IMR-90 (cell line): ENCODE results near the gene C1orf159. TPM values are rescaled to one million over a fixed set of nuclear protein-coding genes. Genes with fewer than 3 reads are reported as not detected.

ENCODE experiments used
- ATAC-seq: fragments of 200-7000 bp; cut with Tn5 transposase; 2 replicates; pipeline ENCODE4 v1.9.1; 2020; ENCODE audit warnings: low read depth, mild to moderate bottlenecking, moderate library complexity
- BruUV-seq: library from RNA; stranded (reverse); fragments of 400-500 nt; replicated peaks from 2 replicates; lab custom pipeline; 2021; lab: Mats Ljungman, UMichigan
- CTCF ChIA-PET: fragments of 300-600 bp; formaldehyde crosslinking; extraction: SDS; loops from one replicate; lab custom pipeline; 2021; ENCODE audit warnings: antibody characterized with exemption; lab: Yijun Ruan, JAX
- POLR2A ChIA-PET: fragments of 300-600 bp; sonication (Branson Sonifier 250); formaldehyde crosslinking; loops from one replicate; lab custom pipeline; 2022; ENCODE audit warnings: antibody characterized with exemption; ENCODE audit not compliant: unreplicated experiment; lab: Charles Lee
- DNase-seq: peaks from one replicate; pipeline ENCODE4 v3.0.0; 2013
- H2AFZ ChIP-seq: replicated peaks from 2 replicates; pipeline ENCODE3; 2013; ENCODE audit warnings: low read length, mild to moderate bottlenecking; ENCODE audit not compliant: poor library complexity
- H2AK5ac ChIP-seq: 2 replicates; pipeline ENCODE4 v1.6.1; 2013; ENCODE audit warnings: low read depth, low read length, inconsistent platforms
- H2AK9ac ChIP-seq: replicated peaks from 2 replicates; pipeline ENCODE3; 2013; ENCODE audit warnings: mild to moderate bottlenecking, low read depth, low read length, moderate library complexity; ENCODE audit not compliant: poor library complexity
- H2BK120ac ChIP-seq: 2 replicates; pipeline ENCODE4 v1.6.1; 2013; ENCODE audit warnings: low read depth, low read length, inconsistent platforms
- H2BK15ac ChIP-seq: 3 replicates; pipeline ENCODE4 v1.6.1; 2013; ENCODE audit warnings: low read depth, low read length, inconsistent platforms
- H2BK20ac ChIP-seq: 2 replicates; pipeline ENCODE4 v1.6.1; 2013; ENCODE audit warnings: low read depth, mild to moderate bottlenecking, inconsistent platforms, low read length, moderate library complexity
- H2BK5ac ChIP-seq: 2 replicates; pipeline ENCODE4 v1.6.1; 2013; ENCODE audit warnings: mild to moderate bottlenecking, low read depth, low read length, inconsistent platforms; ENCODE audit not compliant: poor library complexity, severe bottlenecking
- H3K14ac ChIP-seq: replicated peaks from 2 replicates; pipeline ENCODE4 v1.6.1; 2013; ENCODE audit warnings: low read depth, low read length, inconsistent platforms
- H3K18ac ChIP-seq: 2 replicates; pipeline ENCODE4 v1.6.1; 2013; ENCODE audit warnings: low read depth, low read length, control low read depth
- H3K23ac ChIP-seq: 2 replicates; pipeline ENCODE4 v1.6.1; 2013; ENCODE audit warnings: low read depth, low read length, inconsistent platforms
- H3K27ac ChIP-seq: 2 replicates; pipeline ENCODE4 v1.5.1; 2013; ENCODE audit warnings: mild to moderate bottlenecking, control low read depth, low read length; ENCODE audit not compliant: insufficient read depth
- H3K27me3 ChIP-seq: 2 replicates; pipeline ENCODE4 v1.6.1; 2013; ENCODE audit warnings: low read length; ENCODE audit not compliant: control insufficient read depth, insufficient read depth
- H3K36me3 ChIP-seq: 2 replicates; pipeline ENCODE4 v1.6.1; 2013; ENCODE audit warnings: low read length, mixed read lengths; ENCODE audit not compliant: control insufficient read depth, insufficient read depth
- H3K4ac ChIP-seq: 2 replicates; pipeline ENCODE4 v1.6.1; 2013; ENCODE audit warnings: low read depth, low read length, inconsistent platforms
- H3K4me1 ChIP-seq: 2 replicates; pipeline ENCODE4 v1.6.1; 2013; ENCODE audit warnings: low read length, mixed read lengths; ENCODE audit not compliant: control insufficient read depth, insufficient read depth
- H3K4me2 ChIP-seq: 2 replicates; pipeline ENCODE4 v1.6.1; 2013; ENCODE audit warnings: low read depth, mild to moderate bottlenecking, control low read depth, low read length, moderate library complexity
- H3K4me3 ChIP-seq: 2 replicates; pipeline ENCODE4 v1.5.1; 2013; ENCODE audit warnings: low read depth, mild to moderate bottlenecking, control low read depth, low read length, moderate library complexity; ENCODE audit not compliant: insufficient read depth
- H3K56ac ChIP-seq: 2 replicates; pipeline ENCODE4 v1.6.1; 2013; ENCODE audit warnings: low read length, inconsistent platforms; ENCODE audit not compliant: insufficient read depth; ENCODE audit errors: extremely low read depth
- H3K79me1 ChIP-seq, 2 experiments: 2 replicates each; pipeline ENCODE4 v1.6.1; 2013; ENCODE audit warnings: low read length in 2 of 2, inconsistent platforms in 1 of 2, low read depth in 1 of 2
- H3K9ac ChIP-seq: 2 replicates; pipeline ENCODE4 v1.6.1; 2013; ENCODE audit warnings: low read depth, low read length, control low read depth
- H3K9me1 ChIP-seq: 2 replicates; pipeline ENCODE4 v1.6.1; 2013; ENCODE audit warnings: low read length, inconsistent platforms; ENCODE audit not compliant: insufficient read depth
- H3K9me3 ChIP-seq: 2 replicates; pipeline ENCODE4 v1.6.1; 2013; ENCODE audit warnings: low read length; ENCODE audit not compliant: control insufficient read depth, insufficient read depth
- H4K20me1 ChIP-seq: 2 replicates; pipeline ENCODE4 v1.6.1; 2013; ENCODE audit warnings: low read length, inconsistent platforms; ENCODE audit not compliant: insufficient read depth
- H4K5ac ChIP-seq: 2 replicates; pipeline ENCODE4 v1.6.1; 2013; ENCODE audit warnings: mild to moderate bottlenecking, low read depth, low read length, control low read depth
- H4K8ac ChIP-seq, 2 experiments: 2 replicates each; pipeline ENCODE4 v1.6.1; 2013; ENCODE audit warnings: low read depth in 2 of 2, low read length in 2 of 2, control low read depth in 1 of 2, inconsistent platforms in 1 of 2
- H4K91ac ChIP-seq: 2 replicates; pipeline ENCODE4 v1.6.1; 2013; ENCODE audit warnings: low read depth, low read length, inconsistent platforms; ENCODE audit not compliant: insufficient read depth
- BHLHE40 ChIP-seq: fragments of 150-350 bp; IDR thresholded peaks from 2 replicates; pipeline ENCODE4 v1.6.1; 2016; ENCODE audit warnings: mild to moderate bottlenecking, low read depth, low read length
- CEBPB ChIP-seq: IDR thresholded peaks from 2 replicates; pipeline ENCODE4 v1.6.1; 2012; ENCODE audit warnings: low read depth, low read length, improper control_type of control experiment
- CHD1 ChIP-seq: IDR thresholded peaks from 2 replicates; pipeline ENCODE4 v1.6.1; 2012; ENCODE audit warnings: low read depth, low read length, improper control_type of control experiment
- CTCF ChIP-seq: conservative IDR thresholded peaks from 2 replicates; pipeline ENCODE4 v1.5.1; 2012; ENCODE audit warnings: mild to moderate bottlenecking, low read depth, low read length, improper control_type of control experiment
- ELK1 ChIP-seq: fragments of 150-350 bp; IDR thresholded peaks from 2 replicates; pipeline ENCODE4 v1.6.1; 2016; ENCODE audit warnings: low read depth, mild to moderate bottlenecking, low read length, moderate library complexity, borderline replicate concordance
- MAFK ChIP-seq: IDR thresholded peaks from 2 replicates; pipeline ENCODE4 v1.6.1; 2012; ENCODE audit warnings: low read depth, low read length, improper control_type of control experiment
- MAZ ChIP-seq: IDR thresholded peaks from 2 replicates; pipeline ENCODE4 v1.6.1; 2012; ENCODE audit warnings: low read depth, mild to moderate bottlenecking, low read length, improper control_type of control experiment, moderate library complexity, borderline replicate concordance
- MXI1 ChIP-seq: IDR thresholded peaks from 2 replicates; pipeline ENCODE4 v1.6.1; 2012; ENCODE audit warnings: low read depth, mild to moderate bottlenecking, low read length, moderate library complexity, borderline replicate concordance
- NFE2L2 ChIP-seq: fragments of 150-350 bp; IDR thresholded peaks from 2 replicates; pipeline ENCODE4 v1.6.1; 2016; ENCODE audit warnings: low read depth, mild to moderate bottlenecking, low read length
- POLR2A ChIP-seq: IDR thresholded peaks from 2 replicates; pipeline ENCODE4 v1.6.1; 2012; ENCODE audit warnings: mild to moderate bottlenecking, low read depth, low read length
- RAD21 ChIP-seq: IDR thresholded peaks from 2 replicates; pipeline ENCODE4 v1.6.1; 2012; ENCODE audit warnings: low read length, improper control_type of control experiment
- RCOR1 ChIP-seq: IDR thresholded peaks from 2 replicates; pipeline ENCODE4 v1.6.1; 2012; ENCODE audit warnings: mild to moderate bottlenecking, low read length, improper control_type of control experiment; ENCODE audit not compliant: insufficient replicate concordance
- RFX5 ChIP-seq: IDR thresholded peaks from 2 replicates; pipeline ENCODE4 v1.8.0; 2012; ENCODE audit warnings: low read depth, mild to moderate bottlenecking, low read length, moderate library complexity
- SMC3 ChIP-seq: fragments of 150-350 bp; IDR thresholded peaks from 2 replicates; pipeline ENCODE4 v1.6.1; 2016; ENCODE audit warnings: low read depth, mild to moderate bottlenecking, antibody characterized with exemption, low read length, moderate library complexity
- WGBS, 2 experiments: methylation state at CpG; one replicate each; pipeline versions ENCODE4 v1.1.5 to v1.1.7; 2013; ENCODE audit warnings: missing lambda C conversion rate in 2 of 2; ENCODE audit not compliant: insufficient read length in 1 of 2; ENCODE audit errors: extremely low coverage in 2 of 2; 5-methylcytosine and 5-hydroxymethylcytosine counted together
- dilution Hi-C: fragments of 300-500 bp; cut with HindIII; formaldehyde crosslinking; loops from one replicate; pipeline ENCODE4 v1.14.3; 2018; ENCODE audit warnings: low sequenced_read_pairs; ENCODE audit not compliant: unreplicated experiment
- in situ Hi-C: fragments of 300-500 bp; cut with MboI; formaldehyde crosslinking; loops from 3 replicates; pipeline ENCODE4 v1.14.3; 2019; ENCODE audit warnings: low sequenced_read_pairs, inconsistent platforms, mixed read lengths
- intact Hi-C: fragments of 100-400 bp; cut with micrococcal nuclease; formaldehyde crosslinking; loops from 2 replicates; pipeline ENCODE4 v1.10.0; 2022
- polyA plus RNA-seq, 3 experiments: library from polyadenylated mRNA; depleted of rRNA; stranded (reverse); fragments of >200 nt; gene quantifications; 2 replicates each; pipeline ENCODE4 v1.2.3, GENCODE V29; 2012; ENCODE audit warnings: low replicate concordance in 1 of 3
- total RNA-seq: library from RNA; depleted of rRNA; stranded (reverse); fragments of >200 nt; gene quantifications from 2 replicates; pipeline ENCODE4 v1.2.3, GENCODE V29; 2012
- TF ChIP-seq, protein P1 (sequence below): fragments of 150-350 bp; IDR thresholded peaks from 2 replicates; pipeline ENCODE4 v1.6.1; 2017; ENCODE audit warnings: mild to moderate bottlenecking, antibody characterized with exemption, low read length, low read depth

C1orf159 gene
- total and polyA plus RNA-seq, 2 of the 4 experiments (the other 2 are of a cell fraction), result 2.9 to 12.6 TPM

DNA sequence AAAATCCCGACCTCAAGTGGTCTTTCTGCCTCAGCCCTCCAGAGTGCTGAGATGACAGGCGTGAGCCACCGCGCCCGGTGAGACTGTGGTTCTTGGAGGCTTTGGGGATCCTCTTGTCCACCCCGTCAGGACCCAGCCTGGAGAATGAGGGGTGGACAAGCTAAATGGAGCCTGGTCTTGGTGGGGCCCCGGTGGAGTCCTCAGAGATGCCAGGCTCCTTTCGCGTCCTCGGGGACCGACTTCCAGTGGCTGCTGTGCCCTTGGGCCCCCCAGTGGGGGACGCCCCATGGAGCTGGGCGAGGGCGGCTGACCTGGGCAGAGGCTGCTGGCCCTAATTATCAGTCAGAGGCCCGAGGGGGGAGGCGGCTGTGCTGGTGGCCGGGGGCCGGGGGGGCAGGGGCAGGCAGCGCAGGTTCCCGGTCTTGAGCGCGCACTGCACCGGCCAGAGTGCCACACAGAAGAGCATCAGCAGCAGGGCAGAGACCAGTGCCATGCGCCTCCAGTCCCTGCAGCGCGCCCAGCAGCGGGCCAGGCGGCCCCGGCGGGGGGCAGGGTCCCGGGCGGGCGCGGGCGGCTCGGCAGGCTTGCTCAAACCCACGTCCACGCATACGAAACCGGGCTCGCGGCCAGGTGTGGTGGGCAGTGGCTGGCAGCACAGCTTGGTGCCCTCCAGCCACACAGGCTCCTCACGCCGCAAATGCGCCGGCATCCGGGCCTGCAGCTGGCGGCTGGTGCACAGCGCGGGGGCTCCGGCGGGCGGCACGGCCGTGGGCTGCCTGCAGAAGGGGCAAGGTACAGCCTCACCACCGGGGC is 44.2 kb downstream of the C1orf159 start:
- Histone ChIP-seq H3K4me2 (no peak overlapping the region), H2AFZ (no peak overlapping the region), H3K27me3 (no peaks in the 10 kb centered on the region; the same call in 1 of the 2 replicates), H4K20me1 (no peaks in the 10 kb centered on the region), H2BK15ac (no peak overlapping the region), H3K9me1 (no peaks in the 10 kb centered on the region), H2AK9ac (no peak overlapping the region), H3K4me3 (no peak overlapping the region), H3K79me1 (no peaks in the 10 kb centered on the region), H3K4ac (no peak overlapping the region), H2BK120ac (no peak overlapping the region), H3K14ac (no peak overlapping the region), H3K23ac (no peak overlapping the region), H4K5ac (no peak overlapping the region), H3K56ac (no peak overlapping the region), H2AK5ac (no peak overlapping the region), H2BK5ac (no peak overlapping the region), H3K9me3 (no peaks in the 10 kb centered on the region), H2BK20ac (no peak overlapping the region), H3K36me3 (no peaks in the 10 kb centered on the region), H3K9ac (no peak overlapping the region), H4K91ac (no peak overlapping the region), H3K27ac (no peak overlapping the region), H4K8ac (no peak overlapping the region), H3K4me1 (peaks cover 2% of the 10 kb centered on the region; the same call in 1 of the 2 replicates), H3K18ac (no peak overlapping the region)
- ATAC-seq (no peak), DNase-seq (no peak)
- no TSS peak for BruUV-seq
- ChIA-PET POLR2A (no interaction called here), CTCF (no interaction called here)
- in situ Hi-C loops (no loop called here), intact Hi-C loops (no loop called here), dilution Hi-C loops (no loop called here)
- WGBS, 2 experiments, result 89% methylated on average over 12 of the region's 56 CpGs; no CpG with 5 or more reads in 1 of the 2 experiments
- TF ChIP-seq, protein P1, sequence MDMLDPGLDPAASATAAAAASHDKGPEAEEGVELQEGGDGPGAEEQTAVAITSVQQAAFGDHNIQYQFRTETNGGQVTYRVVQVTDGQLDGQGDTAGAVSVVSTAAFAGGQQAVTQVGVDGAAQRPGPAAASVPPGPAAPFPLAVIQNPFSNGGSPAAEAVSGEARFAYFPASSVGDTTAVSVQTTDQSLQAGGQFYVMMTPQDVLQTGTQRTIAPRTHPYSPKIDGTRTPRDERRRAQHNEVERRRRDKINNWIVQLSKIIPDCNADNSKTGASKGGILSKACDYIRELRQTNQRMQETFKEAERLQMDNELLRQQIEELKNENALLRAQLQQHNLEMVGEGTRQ, result no peak
- TF ChIP-seq BHLHE40 (no peak), ELK1 (no peak), CEBPB (no peak), CHD1 (no peak), POLR2A (no peak), CTCF (no peak), SMC3 (no peak), MAFK (no peak), NFE2L2 (no peak), RCOR1 (no peak), RFX5 (no peak), RAD21 (no peak), MAZ (no peak), MXI1 (no peak)
